Fibroblast of the conjunctiva (primary cell): ENCODE measurements around the gene LIPE.

ENCODE experiments used
- DNase-seq: peaks from one replicate; pipeline ENCODE4 v3.0.0-alpha.2; 2010; ENCODE audit warnings: low read depth

LIPE gene

DNA sequence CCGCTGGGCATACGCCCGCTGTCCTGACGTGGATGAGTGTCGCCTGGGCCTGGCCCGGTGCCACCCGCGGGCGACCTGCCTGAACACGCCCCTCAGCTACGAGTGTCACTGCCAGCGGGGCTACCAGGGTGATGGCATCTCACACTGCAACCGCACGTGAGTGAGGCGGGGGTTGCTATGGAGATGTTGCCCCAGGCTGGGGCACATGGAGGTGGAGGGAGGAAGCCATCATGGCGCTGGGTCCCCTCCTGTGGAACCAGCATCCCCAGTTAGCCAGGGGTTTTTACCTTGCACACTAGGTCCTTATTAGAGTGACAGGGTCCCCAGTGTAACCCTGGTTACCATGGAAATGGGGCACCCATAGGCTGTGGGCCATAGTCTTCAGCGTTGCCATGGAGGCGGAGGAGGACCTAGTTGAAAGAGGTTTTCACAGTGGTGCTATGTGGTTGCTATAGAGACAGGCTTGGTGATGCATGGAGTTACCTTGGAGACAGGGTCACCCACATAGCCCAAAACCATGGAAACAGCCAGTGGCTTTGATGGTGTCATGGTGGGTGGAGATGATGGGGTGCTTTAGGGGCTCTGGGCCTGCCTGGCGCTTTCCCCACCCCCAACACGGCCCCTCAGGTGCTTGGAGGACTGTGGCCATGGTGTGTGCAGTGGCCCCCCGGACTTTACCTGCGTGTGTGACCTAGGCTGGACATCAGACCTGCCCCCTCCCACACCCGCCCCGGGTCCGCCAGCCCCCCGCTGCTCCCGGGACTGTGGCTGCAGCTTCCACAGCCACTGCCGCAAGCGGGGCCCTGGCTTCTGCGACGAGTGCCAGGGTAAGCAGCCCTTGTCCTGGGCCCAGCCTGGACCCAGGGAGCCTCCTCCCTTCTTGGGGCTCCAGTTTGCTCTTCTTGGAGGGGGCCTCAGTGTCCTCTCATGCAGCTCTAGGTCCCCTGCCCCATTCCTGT, 74.6 kb downstream of the LIPE start:
- no peak for DNase-seq
